ENCODE data around the gene PRL.

- TF ChIP-seq CTCF (conservative IDR thresholded peaks at IDR 0.05) (no peak), ZFX (IDR thresholded peaks at IDR 0.05) (no peak)
These were observed 21.6 kb upstream of the PRL start for GRCh38 chr6:22318404-22318803.

Measured in C4-2B (cell line).